ENCODE results near the gene NFE2L2.

GRCh38 chr2:177247693-177248262 is 16.7 kb downstream of the NFE2L2 start:
- TF ChIP-seq CTCF (IDR thresholded peaks at IDR 0.05; ENCODE audit: insufficient read depth, low read depth, low read length) (no peak), EZH2 (IDR thresholded peaks at IDR 0.05; ENCODE audit: insufficient read depth, low read length) (no peak)

All from astrocyte (in vitro differentiated cells and primary cell).